HG02588 (cell line): Measurements from ENCODE around the gene CST2.
"Not testable (repeated sequence)": the region's sequence is repeated elsewhere in the genome, so short reads cannot be mapped to it uniquely, and the experiment has no call there.

Experiments
- ATAC-seq: cut with Tn5 transposase; IDR thresholded peaks from one replicate; pipeline ENCODE4 v1.9.1; 2021; ENCODE audit warnings: mild to moderate bottlenecking, moderate library complexity; ENCODE audit not compliant: unreplicated experiment

The CST2 gene

GRCh38 chr20:23811559-23811958 is 15.0 kb downstream of the CST2 start:
- ATAC-seq = not testable (repeated sequence)

GRCh38 chr20:23810349-23810748 is 16.2 kb downstream of the CST2 start:
- ATAC-seq = not testable (repeated sequence)

GRCh38 chr20:23800865-23801264 is 25.7 kb downstream of the CST2 start:
- ATAC-seq = no peak

GRCh38 chr20:23799216-23799847 is 27.2 kb downstream of the CST2 start:
- ATAC-seq = not testable (repeated sequence)

- ATAC-seq = no peak
Measured at GRCh38 chr20:23795526-23795925, 31.0 kb downstream of the CST2 start.

- no peak for ATAC-seq
Measured at GRCh38 chr20:23794841-23795240, 31.7 kb downstream of the CST2 start.

GRCh38 chr20:23794065-23794464 is 32.5 kb downstream of the CST2 start:
- no peak for ATAC-seq

GRCh38 chr20:23783447-23783846 is 43.1 kb downstream of the CST2 start:
- ATAC-seq = no peak

- ATAC-seq = no peak
Measured at GRCh38 chr20:23782366-23782983, 44.1 kb downstream of the CST2 start.

- not testable (repeated sequence) for ATAC-seq
Measured at GRCh38 chr20:23778676-23779075, 47.9 kb downstream of the CST2 start.

GRCh38 chr20:23777380-23777779 is 49.1 kb downstream of the CST2 start:
- ATAC-seq = not testable (repeated sequence)

GRCh38 chr20:23776067-23776771 is 50.3 kb downstream of the CST2 start:
- no peak for ATAC-seq

GRCh38 chr20:23774081-23774480 is 52.4 kb downstream of the CST2 start:
- no peak for ATAC-seq
